ENCODE results near the gene SH3RF3. TPM values are rescaled to one million over a fixed set of nuclear protein-coding genes. Genes with fewer than 3 reads are reported as not detected.
A peak's percentile ranks its signal among the peaks of the same experiment; 100 is the strongest.

Gene SH3RF3
- total RNA-seq, 2 donors from 2014 or later, result 1.3 to 5.6 TPM

- Histone ChIP-seq H3K4me1 (peaks cover 12% of the 10 kb centered on the region), H3K9me3 (no peaks in the 10 kb centered on the region), H3K27me3 (no peaks in the 10 kb centered on the region), H3K4me3 (no peak overlapping the region), H3K36me3 (replicated peaks in 1 of 2; ENCODE audit: insufficient read depth in 1 of 2, low read depth in 2 of 2) (no peaks in the 10 kb centered on the region), H3K27ac (no peak overlapping the region)
- ATAC-seq (no peak), DNase-seq (no peak)
- WGBS, 2 donors, result 93% methylated on average over 4 of the region's 4 CpGs
- TF ChIP-seq, protein P1, sequence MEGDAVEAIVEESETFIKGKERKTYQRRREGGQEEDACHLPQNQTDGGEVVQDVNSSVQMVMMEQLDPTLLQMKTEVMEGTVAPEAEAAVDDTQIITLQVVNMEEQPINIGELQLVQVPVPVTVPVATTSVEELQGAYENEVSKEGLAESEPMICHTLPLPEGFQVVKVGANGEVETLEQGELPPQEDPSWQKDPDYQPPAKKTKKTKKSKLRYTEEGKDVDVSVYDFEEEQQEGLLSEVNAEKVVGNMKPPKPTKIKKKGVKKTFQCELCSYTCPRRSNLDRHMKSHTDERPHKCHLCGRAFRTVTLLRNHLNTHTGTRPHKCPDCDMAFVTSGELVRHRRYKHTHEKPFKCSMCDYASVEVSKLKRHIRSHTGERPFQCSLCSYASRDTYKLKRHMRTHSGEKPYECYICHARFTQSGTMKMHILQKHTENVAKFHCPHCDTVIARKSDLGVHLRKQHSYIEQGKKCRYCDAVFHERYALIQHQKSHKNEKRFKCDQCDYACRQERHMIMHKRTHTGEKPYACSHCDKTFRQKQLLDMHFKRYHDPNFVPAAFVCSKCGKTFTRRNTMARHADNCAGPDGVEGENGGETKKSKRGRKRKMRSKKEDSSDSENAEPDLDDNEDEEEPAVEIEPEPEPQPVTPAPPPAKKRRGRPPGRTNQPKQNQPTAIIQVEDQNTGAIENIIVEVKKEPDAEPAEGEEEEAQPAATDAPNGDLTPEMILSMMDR (IDR thresholded peaks at IDR 0.05), result no peak
- no peak for TF ChIP-seq POLR2A (IDR thresholded peaks at IDR 0.05)
- intact Hi-C loops (cut with DNase I), result no loop called here
These were observed 54.9 kb downstream of the SH3RF3 start for GRCh38 chr2:109183871-109184270.

DNA sequence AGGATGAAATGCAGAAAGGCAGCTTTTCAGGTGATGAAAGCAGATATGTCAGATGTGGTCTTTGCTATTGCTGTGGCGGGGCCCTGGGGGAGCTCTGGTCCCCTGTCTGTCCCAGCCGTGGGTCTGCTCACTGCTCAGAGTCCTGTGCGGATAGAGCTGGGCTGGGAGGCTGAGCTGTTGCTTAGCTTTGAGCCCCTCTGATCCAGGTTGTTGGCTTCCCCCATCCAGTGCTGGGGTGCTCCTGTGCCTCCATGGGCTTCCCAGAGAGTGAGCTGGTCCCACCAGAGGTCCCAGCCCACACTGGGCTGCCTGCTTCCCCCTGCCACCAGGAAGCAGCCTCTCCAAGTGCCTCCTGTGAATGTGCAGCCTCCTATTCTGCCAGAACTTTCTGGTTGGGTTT, 55.4 kb downstream of the SH3RF3 start:
- DNase-seq (no peak), ATAC-seq (no peak)
- TF ChIP-seq, protein P1 (IDR thresholded peaks at IDR 0.05), result no peak
- no peak for TF ChIP-seq POLR2A (IDR thresholded peaks at IDR 0.05)
- intact Hi-C loops (cut with DNase I), result no loop called here
- Histone ChIP-seq H3K27ac (no peak overlapping the region), H3K27me3 (no peaks in the 10 kb centered on the region), H3K4me3 (no peak overlapping the region), H3K4me1 (peaks cover 15% of the 10 kb centered on the region), H3K9me3 (no peaks in the 10 kb centered on the region), H3K36me3 (replicated peaks in 1 of 2; ENCODE audit: insufficient read depth in 1 of 2, low read depth in 2 of 2) (no peaks in the 10 kb centered on the region)
- WGBS, 2 donors, result 90 to 96% methylated on average over 3 of the region's 3 CpGs

DNA sequence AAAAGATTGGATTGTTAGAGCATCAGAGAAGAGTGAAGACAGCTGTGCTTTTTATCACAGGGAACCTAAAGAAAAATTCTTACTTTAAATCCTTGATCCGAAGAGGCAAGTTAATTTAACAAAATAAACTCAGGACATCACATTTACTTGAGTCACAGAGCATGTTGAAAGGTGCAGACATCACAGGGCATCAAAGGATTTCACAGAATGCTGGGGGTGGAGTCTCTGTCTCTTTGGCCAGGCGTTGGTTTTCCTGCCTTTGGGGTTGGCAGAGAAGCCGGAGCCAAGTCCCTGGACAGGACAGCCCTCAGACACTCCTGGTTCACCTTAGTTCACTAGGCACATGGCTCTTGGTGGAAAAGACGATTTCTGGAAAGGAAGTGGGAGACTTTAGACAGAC, 56.3 kb downstream of the SH3RF3 start:
- TF ChIP-seq POLR2A (IDR thresholded peaks at IDR 0.05), result no peak
- TF ChIP-seq, protein P1 (IDR thresholded peaks at IDR 0.05), result no peak
- ATAC-seq (peak; percentile 58), DNase-seq (peak in 2 of 4 donors; percentile 33 to 37)
- H3K27ac ChIP-seq, result peak overlapping the region; percentile 39 to 73 (median 65)
- no peaks in the 10 kb centered on the region for H3K27me3 ChIP-seq
- no peak overlapping the region for H3K4me3 ChIP-seq
- 31 to 32% methylated on average over 4 of the region's 4 CpGs for WGBS, 2 donors
- no peaks in the 10 kb centered on the region for H3K9me3 ChIP-seq
- intact Hi-C loops (cut with DNase I), result no loop called here
- no peaks in the 10 kb centered on the region for H3K36me3 ChIP-seq (replicated peaks in 1 of 2; ENCODE audit: insufficient read depth in 1 of 2, low read depth in 2 of 2)
- peaks cover 15% of the 10 kb centered on the region for H3K4me1 ChIP-seq

DNA sequence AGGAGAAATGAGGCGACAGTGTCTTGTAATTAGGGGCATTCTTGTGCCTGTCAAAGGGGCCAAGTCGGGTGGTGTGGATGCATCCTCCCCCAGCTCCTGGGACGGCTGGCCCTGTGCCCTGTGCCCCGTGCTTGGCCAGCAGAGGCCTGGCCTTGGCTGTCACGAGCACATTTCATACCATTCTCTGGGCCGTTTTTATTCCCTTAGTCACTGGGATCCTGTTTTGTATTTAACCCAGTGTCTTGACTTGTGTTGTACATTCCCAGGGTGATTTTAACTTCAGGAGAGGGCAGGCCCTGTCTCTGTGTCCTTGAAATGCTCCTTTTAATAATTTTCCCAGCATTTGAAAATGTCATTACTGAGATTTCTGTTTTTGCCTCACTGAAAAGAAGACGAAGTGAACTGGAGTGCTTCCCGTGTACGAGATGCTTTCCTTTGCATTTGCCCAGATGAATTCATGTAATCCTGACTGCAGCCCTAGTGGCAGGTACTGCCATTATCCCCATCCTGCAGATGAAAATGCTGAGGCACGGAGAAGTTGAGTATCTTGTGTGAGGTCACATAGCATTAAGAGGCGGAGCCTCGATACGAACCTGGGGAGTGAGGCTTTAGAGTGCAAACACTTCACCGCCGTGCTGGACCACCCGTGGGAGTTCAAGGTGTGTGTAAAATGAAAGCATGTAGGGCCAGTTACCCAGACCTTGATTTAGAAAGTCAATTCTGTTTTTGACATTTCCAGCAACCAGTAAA, 57.0 kb downstream of the SH3RF3 start:
- peaks cover 15% of the 10 kb centered on the region for H3K4me1 ChIP-seq
- DNase-seq (peak; percentile 31 to 61 (median 41)), ATAC-seq (peak; percentile 74)
- WGBS, 2 donors, result 41 to 52% methylated on average over 16 of the region's 16 CpGs
- H3K9me3 ChIP-seq, result no peaks in the 10 kb centered on the region
- H3K36me3 ChIP-seq (replicated peaks in 1 of 2; ENCODE audit: insufficient read depth in 1 of 2, low read depth in 2 of 2), result no peaks in the 10 kb centered on the region
- H3K4me3 ChIP-seq, result no peak overlapping the region
- intact Hi-C loops (cut with DNase I), result no loop called here
- TF ChIP-seq, protein P1 (IDR thresholded peaks at IDR 0.05), result no peak
- TF ChIP-seq POLR2A (IDR thresholded peaks at IDR 0.05), result no peak
- no peaks in the 10 kb centered on the region for H3K27me3 ChIP-seq
- peak overlapping the region; percentile 39 to 73 (median 65) for H3K27ac ChIP-seq
